ENCODE results near the gene SPOCK1. TPM values are rescaled to one million over a fixed set of nuclear protein-coding genes. Genes with fewer than 3 reads are reported as not detected.

The SPOCK1 gene
- total and polyA plus RNA-seq, 9 of the 15 experiments (the other 6 are each of a cell fraction or from before 2014, with no cell fraction given) = 0.01 to 0.35 (median 0.04) TPM; not detected in 6

DNA sequence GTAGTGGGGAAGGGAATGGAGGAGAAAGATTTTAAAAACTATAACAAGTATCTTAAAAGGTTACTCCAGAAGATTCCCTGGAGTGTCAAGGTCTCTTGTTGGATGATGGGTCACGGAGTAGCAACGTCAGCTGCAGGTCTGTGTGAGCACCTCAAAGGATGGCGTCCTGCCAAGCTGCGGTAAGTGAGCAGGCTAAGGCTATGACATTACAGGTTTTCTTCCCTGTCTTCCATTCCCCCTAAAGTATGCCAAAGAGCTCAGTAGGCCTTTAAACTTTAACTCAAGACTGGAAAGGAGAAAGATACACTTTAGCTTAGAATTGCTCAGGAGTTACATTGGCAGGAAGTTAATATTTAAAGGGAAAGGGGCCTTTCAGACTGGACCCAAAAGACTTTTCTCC lies 17.5 kb downstream of the SPOCK1 start:
- no peak for ATAC-seq
- no peak for FAIRE-seq

DNA sequence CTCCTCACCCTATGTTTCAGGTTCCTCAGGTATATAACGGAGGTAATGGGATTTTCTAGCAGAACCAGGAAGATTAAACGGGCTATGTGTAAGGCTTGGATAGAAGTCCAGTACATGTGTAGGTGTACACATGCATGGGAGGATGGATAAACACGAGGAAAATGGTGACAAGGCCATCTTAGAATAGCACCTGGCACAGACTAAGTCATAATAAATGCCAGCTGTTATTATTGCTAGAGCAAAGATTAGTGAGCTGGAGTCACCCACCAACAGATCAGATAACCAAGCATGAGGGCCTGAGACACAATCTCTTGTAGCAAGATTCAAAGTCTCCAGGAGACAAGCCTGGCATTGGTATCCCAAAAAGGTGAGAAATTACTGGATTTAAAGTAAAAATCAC lies 21.1 kb downstream of the SPOCK1 start:
- H3K27ac ChIP-seq (ENCODE audit: extremely low read depth, low read depth, low read length) = no peak overlapping the region
- no peaks in the 10 kb centered on the region; a peak in 2 of 5 replicates for H3K27me3 ChIP-seq (ENCODE audit: control insufficient read depth in 2 of 2, insufficient read depth in 2 of 2, low read length in 2 of 2)
- no peaks in the 10 kb centered on the region for H3K79me2 ChIP-seq (ENCODE audit: control insufficient read depth, insufficient read depth, low read length)
- H3K4me1 ChIP-seq (replicated peaks in 1 of 2; ENCODE audit: control insufficient read depth in 2 of 2, insufficient read depth in 2 of 2, low read length in 2 of 2) = no peaks in the 10 kb centered on the region
- no peak for ATAC-seq
- no peak overlapping the region for H3K4me3 ChIP-seq
- no peak overlapping the region for H3K4me2 ChIP-seq (ENCODE audit: insufficient read depth, low read length)
- TF ChIP-seq GTF2A2 (tag; IDR thresholded peaks at IDR 0.05) = no peak
- TF ChIP-seq NFXL1 (CRISPR knock-in tag; IDR thresholded peaks at IDR 0.05) = no peak
- TF ChIP-seq SP2 (IDR thresholded peaks at IDR 0.05; ENCODE audit: extremely low read depth, low read depth, low read length, poor library complexity, severe bottlenecking) = no peak
- intact Hi-C loops (cut with micrococcal nuclease) = no loop called here
- POLR2A ChIA-PET = interaction anchor here (0.6 to 1.7 kb wide), 3 partner anchors 10 to 11 kb away, joined by 3 to 7 read pairs (median 3); no protein-coding TSS in a partner anchor
- FAIRE-seq = no peak
- CTCF ChIA-PET (ENCODE audit: low intra/inter-chr PET ratio) = no interaction called here
- H3K9me1 ChIP-seq (ENCODE audit: control insufficient read depth, insufficient read depth, low read length) = no peaks in the 10 kb centered on the region
- H3K9ac ChIP-seq (ENCODE audit: insufficient read depth in 1 of 2, low read depth in 2 of 2, low read length in 2 of 2) = no peak overlapping the region
- no peaks in the 10 kb centered on the region for H3K9me3 ChIP-seq (replicated peaks; ENCODE audit: control insufficient read depth, insufficient read depth, low read depth, low read length)
- no peak for DNase-seq (ENCODE audit: extremely low read depth in 1 of 4, low spot score in 3 of 4)
- H3K36me3 ChIP-seq (ENCODE audit: control insufficient read depth, insufficient read depth, low read length) = no peaks in the 10 kb centered on the region
- in situ Hi-C loops (cut with MboI) = no loop called here
- BruUV-seq (replicated peaks) = no TSS peak
- H4K20me1 ChIP-seq (replicated peaks; ENCODE audit: control insufficient read depth, insufficient read depth, low read length) = no peaks in the 10 kb centered on the region
- no peak overlapping the region for H2AFZ ChIP-seq (ENCODE audit: low read depth, low read length)
- WGBS (ENCODE audit: insufficient coverage, low coverage, missing lambda C conversion rate) = 2% methylated on average over 3 of the region's 3 CpGs

More for the DNA sequence above, 17.5 kb downstream of the SPOCK1 start:
- WGBS (ENCODE audit: insufficient coverage, low coverage, missing lambda C conversion rate) = 0% methylated on average over 4 of the region's 4 CpGs
- CTCF ChIA-PET (ENCODE audit: low intra/inter-chr PET ratio) = no interaction called here
- H3K4me2 ChIP-seq (ENCODE audit: insufficient read depth, low read length) = no peak overlapping the region
- TF ChIP-seq NR2C1 (IDR thresholded peaks at IDR 0.05) (no peak), NR2C1 (tag; IDR thresholded peaks at IDR 0.05) (no peak), DMBX1 (CRISPR knock-in tag; IDR thresholded peaks at IDR 0.05; ENCODE audit: borderline replicate concordance) (no peak), TBP (optimal IDR thresholded peaks at IDR 0.05; ENCODE audit: low read depth, low read length) (no peak)
- no peaks in the 10 kb centered on the region for H4K20me1 ChIP-seq (replicated peaks; ENCODE audit: control insufficient read depth, insufficient read depth, low read length)
- no peak for DNase-seq (ENCODE audit: extremely low read depth in 1 of 4, low spot score in 3 of 4)
- POLR2A ChIA-PET = no interaction called here
- no peak overlapping the region for H2AFZ ChIP-seq (ENCODE audit: low read depth, low read length)
- no peaks in the 10 kb centered on the region for H3K9me1 ChIP-seq (ENCODE audit: control insufficient read depth, insufficient read depth, low read length)
- BruUV-seq (replicated peaks) = no TSS peak
- intact Hi-C loops (cut with micrococcal nuclease) = no loop called here
- H3K27ac ChIP-seq (ENCODE audit: extremely low read depth, low read depth, low read length) = no peak overlapping the region
- in situ Hi-C loops (cut with MboI) = no loop called here
- no peak overlapping the region for H3K4me3 ChIP-seq
- H3K9me3 ChIP-seq (replicated peaks; ENCODE audit: control insufficient read depth, insufficient read depth, low read depth, low read length) = no peaks in the 10 kb centered on the region
- no peaks in the 10 kb centered on the region for H3K79me2 ChIP-seq (ENCODE audit: control insufficient read depth, insufficient read depth, low read length)
- H3K9ac ChIP-seq (ENCODE audit: insufficient read depth in 1 of 2, low read depth in 2 of 2, low read length in 2 of 2) = no peak overlapping the region
- no peaks in the 10 kb centered on the region for H3K36me3 ChIP-seq (ENCODE audit: control insufficient read depth, insufficient read depth, low read length)
- no peaks in the 10 kb centered on the region for H3K27me3 ChIP-seq (ENCODE audit: control insufficient read depth in 2 of 2, insufficient read depth in 2 of 2, low read length in 2 of 2)
- H3K4me1 ChIP-seq (replicated peaks in 1 of 2; ENCODE audit: control insufficient read depth in 2 of 2, insufficient read depth in 2 of 2, low read length in 2 of 2) = no peaks in the 10 kb centered on the region
